Pons (tissue), 1 donor: ENCODE measurements around the gene MINDY2.
"Not testable (repeated sequence)": the region's sequence is repeated elsewhere in the genome, so short reads cannot be mapped to it uniquely, and the experiment has no call there.

Source experiments
- DNase-seq: peaks from one replicate; pipeline ENCODE4 v3.0.0-alpha.2; 2016; ENCODE audit warnings: low spot score

The MINDY2 gene

GRCh38 chr15:58830556-58830955, 59.5 kb downstream of the MINDY2 start:
- DNase-seq = peak; percentile 65

- not testable (repeated sequence) for DNase-seq
Measured at GRCh38 chr15:58833681-58834426, 62.8 kb downstream of the MINDY2 start.

- DNase-seq = no peak
Measured at GRCh38 chr15:58839485-58839884, 68.4 kb downstream of the MINDY2 start.

- DNase-seq = no peak
Measured at GRCh38 chr15:58840048-58840447, 68.9 kb downstream of the MINDY2 start.

- no peak for DNase-seq
Measured at GRCh38 chr15:58842713-58843396, 71.8 kb downstream of the MINDY2 start.

GRCh38 chr15:58851205-58851604, 80.1 kb downstream of the MINDY2 start:
- DNase-seq = not testable (repeated sequence)

GRCh38 chr15:58852347-58852746, 81.2 kb downstream of the MINDY2 start:
- DNase-seq = no peak

- DNase-seq = peak; percentile 46
Measured at GRCh38 chr15:58854593-58854992, 83.5 kb downstream of the MINDY2 start.

- no peak for DNase-seq
Measured at GRCh38 chr15:58856086-58856485, 85.0 kb downstream of the MINDY2 start.

GRCh38 chr15:58856621-58857020, 85.5 kb downstream of the MINDY2 start:
- DNase-seq = not testable (repeated sequence)

- DNase-seq = no peak
Measured at GRCh38 chr15:58862326-58862725, 91.2 kb downstream of the MINDY2 start.

- no peak for DNase-seq
Measured at GRCh38 chr15:58864602-58865424, 93.7 kb downstream of the MINDY2 start.

- no peak for DNase-seq
Measured at GRCh38 chr15:58865425-58865880, 94.4 kb downstream of the MINDY2 start.

GRCh38 chr15:58867926-58868325, 96.8 kb downstream of the MINDY2 start:
- DNase-seq = no peak

- DNase-seq = no peak
Measured at GRCh38 chr15:58870451-58870850, 99.3 kb downstream of the MINDY2 start.

GRCh38 chr15:58873267-58873666, 102.2 kb downstream of the MINDY2 start:
- no peak for DNase-seq

- DNase-seq = no peak
Measured at GRCh38 chr15:58875343-58875742, 104.2 kb downstream of the MINDY2 start.

- no peak for DNase-seq
Measured at GRCh38 chr15:58876306-58877106, 105.4 kb downstream of the MINDY2 start.

GRCh38 chr15:58877999-58878825, 107.1 kb downstream of the MINDY2 start:
- DNase-seq = no peak

- DNase-seq = no peak
Measured at GRCh38 chr15:58880320-58880719, 109.2 kb downstream of the MINDY2 start.

GRCh38 chr15:58882243-58882642, 111.1 kb downstream of the MINDY2 start:
- no peak for DNase-seq
